Mammary epithelial cell (primary cell): ENCODE results near the gene BICRA.

ENCODE experiments used
- EZH2 ChIP-seq: IDR thresholded peaks from 2 replicates; pipeline ENCODE4 v1.6.1; 2012; ENCODE audit warnings: low read length, inconsistent platforms, borderline replicate concordance
- TF ChIP-seq, protein P1 (sequence below), 2 donors: IDR thresholded peaks in 1 of 2; conservative IDR thresholded peaks in 1 of 2; 2 replicates each; pipeline ENCODE4 v1.5.1; 2011 to 2012; ENCODE audit warnings: inconsistent platforms in 2 of 2, low read length in 2 of 2, mild to moderate bottlenecking in 2 of 2, control low read depth in 1 of 2, low read depth in 1 of 2; ENCODE audit not compliant: insufficient read depth in 1 of 2; ENCODE audit errors: extremely low read depth in 1 of 2

DNA sequence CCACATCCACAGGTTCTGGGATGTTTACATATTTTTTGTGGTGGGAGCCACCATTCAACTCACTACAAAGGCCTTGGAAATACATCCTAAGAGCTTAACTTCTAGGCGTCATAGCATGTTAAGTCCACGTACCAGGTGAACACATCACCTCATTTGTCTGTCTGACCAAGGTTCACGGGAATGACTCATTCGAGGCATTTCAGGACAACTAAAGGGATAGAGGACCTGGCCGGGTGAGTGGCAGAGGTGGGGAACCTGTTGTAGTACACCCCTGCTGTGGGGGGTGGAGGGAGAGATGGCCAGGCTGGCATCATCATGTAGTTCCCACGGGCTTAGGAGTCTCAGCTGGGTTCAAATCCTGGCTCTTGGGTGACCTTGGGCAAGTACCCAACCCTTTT, 51.5 kb downstream of the BICRA start:
- TF ChIP-seq, protein P1, sequence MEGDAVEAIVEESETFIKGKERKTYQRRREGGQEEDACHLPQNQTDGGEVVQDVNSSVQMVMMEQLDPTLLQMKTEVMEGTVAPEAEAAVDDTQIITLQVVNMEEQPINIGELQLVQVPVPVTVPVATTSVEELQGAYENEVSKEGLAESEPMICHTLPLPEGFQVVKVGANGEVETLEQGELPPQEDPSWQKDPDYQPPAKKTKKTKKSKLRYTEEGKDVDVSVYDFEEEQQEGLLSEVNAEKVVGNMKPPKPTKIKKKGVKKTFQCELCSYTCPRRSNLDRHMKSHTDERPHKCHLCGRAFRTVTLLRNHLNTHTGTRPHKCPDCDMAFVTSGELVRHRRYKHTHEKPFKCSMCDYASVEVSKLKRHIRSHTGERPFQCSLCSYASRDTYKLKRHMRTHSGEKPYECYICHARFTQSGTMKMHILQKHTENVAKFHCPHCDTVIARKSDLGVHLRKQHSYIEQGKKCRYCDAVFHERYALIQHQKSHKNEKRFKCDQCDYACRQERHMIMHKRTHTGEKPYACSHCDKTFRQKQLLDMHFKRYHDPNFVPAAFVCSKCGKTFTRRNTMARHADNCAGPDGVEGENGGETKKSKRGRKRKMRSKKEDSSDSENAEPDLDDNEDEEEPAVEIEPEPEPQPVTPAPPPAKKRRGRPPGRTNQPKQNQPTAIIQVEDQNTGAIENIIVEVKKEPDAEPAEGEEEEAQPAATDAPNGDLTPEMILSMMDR (conservative IDR thresholded peaks at IDR 0.05 in 1 of 2, IDR thresholded peaks at IDR 0.05 in 1 of 2; ENCODE audit: extremely low read depth in 1 of 2, insufficient read depth in 1 of 2, low read depth in 1 of 2, low read length in 2 of 2): no peak
- no peak for TF ChIP-seq EZH2
